ENCODE measurements around the gene CDK14.

CDK14 gene

GRCh38 chr7:90994601-90995000 is 398.5 kb downstream of the CDK14 start:
- no peaks in the 10 kb centered on the region for H3K4me1 ChIP-seq (ENCODE audit: insufficient read depth, low read length)
- H3K36me3 ChIP-seq (ENCODE audit: insufficient read depth, low read length) = no peaks in the 10 kb centered on the region
- no peaks in the 10 kb centered on the region for H3K9me3 ChIP-seq (ENCODE audit: control insufficient read depth, insufficient read depth, low read length)
- H3K9ac ChIP-seq (ENCODE audit: low read depth, low read length) = no peak overlapping the region

- Histone ChIP-seq H3K9me3 (ENCODE audit: control insufficient read depth, insufficient read depth, low read length) (no peaks in the 10 kb centered on the region), H3K4me1 (ENCODE audit: insufficient read depth, low read length) (no peaks in the 10 kb centered on the region), H3K9ac (ENCODE audit: low read depth, low read length) (no peak overlapping the region), H3K36me3 (ENCODE audit: insufficient read depth, low read length) (no peaks in the 10 kb centered on the region)
Observed at GRCh38 chr7:90995996-90996395, 399.9 kb downstream of the CDK14 start.

GRCh38 chr7:90999989-91000979 is 404.2 kb downstream of the CDK14 start:
- Histone ChIP-seq H3K4me1 (ENCODE audit: insufficient read depth, low read length) (no peaks in the 10 kb centered on the region), H3K9me3 (ENCODE audit: control insufficient read depth, insufficient read depth, low read length) (no peaks in the 10 kb centered on the region), H3K36me3 (ENCODE audit: insufficient read depth, low read length) (no peaks in the 10 kb centered on the region), H3K9ac (ENCODE audit: low read depth, low read length) (no peak overlapping the region)

GRCh38 chr7:91005024-91005423 is 408.9 kb downstream of the CDK14 start:
- Histone ChIP-seq H3K4me1 (ENCODE audit: insufficient read depth, low read length) (no peaks in the 10 kb centered on the region), H3K9me3 (ENCODE audit: control insufficient read depth, insufficient read depth, low read length) (no peaks in the 10 kb centered on the region), H3K9ac (ENCODE audit: low read depth, low read length) (no peak overlapping the region), H3K36me3 (ENCODE audit: insufficient read depth, low read length) (no peaks in the 10 kb centered on the region)

- H3K36me3 ChIP-seq (ENCODE audit: insufficient read depth, low read length) = no peaks in the 10 kb centered on the region
- no peaks in the 10 kb centered on the region for H3K4me1 ChIP-seq (ENCODE audit: insufficient read depth, low read length)
- no peaks in the 10 kb centered on the region for H3K9me3 ChIP-seq (ENCODE audit: control insufficient read depth, insufficient read depth, low read length)
- H3K9ac ChIP-seq (ENCODE audit: low read depth, low read length) = no peak overlapping the region
Observed at GRCh38 chr7:91005841-91006240, 409.7 kb downstream of the CDK14 start.

GRCh38 chr7:91007371-91007770 is 411.2 kb downstream of the CDK14 start:
- H3K9ac ChIP-seq (ENCODE audit: low read depth, low read length) = no peak overlapping the region
- no peaks in the 10 kb centered on the region for H3K36me3 ChIP-seq (ENCODE audit: insufficient read depth, low read length)

GRCh38 chr7:91013078-91013477 is 417.0 kb downstream of the CDK14 start:
- Histone ChIP-seq H3K9ac (ENCODE audit: low read depth, low read length) (no peak overlapping the region), H3K36me3 (ENCODE audit: insufficient read depth, low read length) (no peaks in the 10 kb centered on the region), H3K9me3 (ENCODE audit: control insufficient read depth, insufficient read depth, low read length) (no peaks in the 10 kb centered on the region), H3K4me1 (ENCODE audit: insufficient read depth, low read length) (no peaks in the 10 kb centered on the region)

More at GRCh38 chr7:91007371-91007770, 411.2 kb downstream of the CDK14 start:
- no peaks in the 10 kb centered on the region for H3K4me1 ChIP-seq (ENCODE audit: insufficient read depth, low read length)
- H3K9me3 ChIP-seq (ENCODE audit: control insufficient read depth, insufficient read depth, low read length) = no peaks in the 10 kb centered on the region

- no peaks in the 10 kb centered on the region for H3K4me1 ChIP-seq (ENCODE audit: insufficient read depth, low read length)
- H3K36me3 ChIP-seq (ENCODE audit: insufficient read depth, low read length) = no peaks in the 10 kb centered on the region
- no peaks in the 10 kb centered on the region for H3K9me3 ChIP-seq (ENCODE audit: control insufficient read depth, insufficient read depth, low read length)
- H3K9ac ChIP-seq (ENCODE audit: low read depth, low read length) = no peak overlapping the region
Observed at GRCh38 chr7:91019686-91020385, 423.7 kb downstream of the CDK14 start.

- H3K9me3 ChIP-seq (ENCODE audit: control insufficient read depth, insufficient read depth, low read length) = no peaks in the 10 kb centered on the region
- H3K9ac ChIP-seq (ENCODE audit: low read depth, low read length) = no peak overlapping the region
- H3K36me3 ChIP-seq (ENCODE audit: insufficient read depth, low read length) = no peaks in the 10 kb centered on the region
- no peaks in the 10 kb centered on the region for H3K4me1 ChIP-seq (ENCODE audit: insufficient read depth, low read length)
Observed at GRCh38 chr7:91020636-91021385, 424.7 kb downstream of the CDK14 start.

GRCh38 chr7:91021956-91022355 is 425.8 kb downstream of the CDK14 start:
- Histone ChIP-seq H3K36me3 (ENCODE audit: insufficient read depth, low read length) (no peaks in the 10 kb centered on the region), H3K9me3 (ENCODE audit: control insufficient read depth, insufficient read depth, low read length) (no peaks in the 10 kb centered on the region), H3K4me1 (ENCODE audit: insufficient read depth, low read length) (no peaks in the 10 kb centered on the region), H3K9ac (ENCODE audit: low read depth, low read length) (no peak overlapping the region)

- Histone ChIP-seq H3K9ac (ENCODE audit: low read depth, low read length) (no peak overlapping the region), H3K9me3 (ENCODE audit: control insufficient read depth, insufficient read depth, low read length) (no peaks in the 10 kb centered on the region), H3K4me1 (ENCODE audit: insufficient read depth, low read length) (peaks cover 10% of the 10 kb centered on the region; the same call in 1 of the 2 replicates), H3K36me3 (ENCODE audit: insufficient read depth, low read length) (no peaks in the 10 kb centered on the region)
Observed at GRCh38 chr7:91025906-91026390, 429.8 kb downstream of the CDK14 start.

GRCh38 chr7:91029688-91030087 is 433.6 kb downstream of the CDK14 start:
- no peak overlapping the region for H3K9ac ChIP-seq (ENCODE audit: low read depth, low read length)
- H3K36me3 ChIP-seq (ENCODE audit: insufficient read depth, low read length) = no peaks in the 10 kb centered on the region; the same call in 1 of the 2 replicates
- H3K4me1 ChIP-seq (ENCODE audit: insufficient read depth, low read length) = peaks cover 19% of the 10 kb centered on the region; the same call in 1 of the 2 replicates
- H3K9me3 ChIP-seq (ENCODE audit: control insufficient read depth, insufficient read depth, low read length) = peaks cover 4% of the 10 kb centered on the region; the same call in 1 of the 2 replicates

- Histone ChIP-seq H3K9ac (ENCODE audit: low read depth, low read length) (no peak overlapping the region), H3K4me1 (ENCODE audit: insufficient read depth, low read length) (peaks cover 19% of the 10 kb centered on the region; the same call in 1 of the 2 replicates), H3K9me3 (ENCODE audit: control insufficient read depth, insufficient read depth, low read length) (peaks cover 4% of the 10 kb centered on the region; the same call in 1 of the 2 replicates), H3K36me3 (ENCODE audit: insufficient read depth, low read length) (no peaks in the 10 kb centered on the region; the same call in 1 of the 2 replicates)
Observed at GRCh38 chr7:91030680-91031380, 434.7 kb downstream of the CDK14 start.

All from ES-I3 (cell line).